Right forelimb (tissue), 1 donor: ENCODE data around the gene ADAM17.
"Not testable (repeated sequence)": the region's sequence is repeated elsewhere in the genome, so short reads cannot be mapped to it uniquely, and the experiment has no call there.

Source experiments
- DNase-seq: peaks from one replicate; pipeline ENCODE4 v3.0.0-alpha.2; 2018

The ADAM17 gene

DNA sequence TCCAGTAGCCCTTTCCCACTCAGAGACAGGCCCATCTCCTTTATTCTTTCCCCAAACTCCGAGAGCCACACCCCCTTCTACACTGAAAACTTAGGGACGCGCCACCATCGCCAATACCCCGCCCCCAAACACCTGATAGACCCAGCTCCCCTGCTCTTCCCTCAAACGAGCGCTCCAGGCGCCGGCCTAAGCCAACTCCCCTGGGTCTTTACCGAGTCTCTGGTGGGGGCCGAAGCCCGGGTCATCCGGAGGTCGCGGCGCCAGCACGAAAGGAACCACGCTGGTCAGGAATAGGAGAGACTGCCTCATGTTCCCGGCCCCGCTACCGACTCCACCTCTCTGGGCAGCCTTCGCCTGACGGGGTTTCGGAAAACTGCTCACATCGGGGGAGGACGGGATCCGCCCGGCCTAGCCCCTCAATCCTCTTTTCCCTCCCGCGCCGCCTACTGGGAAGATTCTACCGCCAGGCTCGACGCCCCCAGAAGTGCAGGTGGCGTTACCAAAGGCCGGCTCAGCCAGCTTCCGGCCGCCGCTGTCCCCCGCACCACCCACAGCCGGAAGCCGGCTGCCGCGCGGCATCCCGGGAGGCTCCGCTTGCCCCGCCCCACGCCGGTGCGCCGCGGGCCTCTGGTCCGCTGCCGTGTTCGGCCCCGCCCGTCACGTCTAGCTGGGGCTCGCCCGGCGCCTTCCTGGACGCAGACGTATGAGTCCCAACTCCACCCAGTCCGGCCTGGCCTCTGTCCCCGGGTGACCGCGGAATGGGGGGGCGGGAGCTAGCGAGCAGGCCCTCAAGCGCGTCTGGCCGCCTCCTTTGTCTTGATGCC, at the start of gene ADAM17:
Gene ADAM17 (minus strand): TSS at position 534 of the 824 bp plus-strand sequence. CDS start 225 bp downstream, at position 309.
- peak; percentile 97 for DNase-seq

DNA sequence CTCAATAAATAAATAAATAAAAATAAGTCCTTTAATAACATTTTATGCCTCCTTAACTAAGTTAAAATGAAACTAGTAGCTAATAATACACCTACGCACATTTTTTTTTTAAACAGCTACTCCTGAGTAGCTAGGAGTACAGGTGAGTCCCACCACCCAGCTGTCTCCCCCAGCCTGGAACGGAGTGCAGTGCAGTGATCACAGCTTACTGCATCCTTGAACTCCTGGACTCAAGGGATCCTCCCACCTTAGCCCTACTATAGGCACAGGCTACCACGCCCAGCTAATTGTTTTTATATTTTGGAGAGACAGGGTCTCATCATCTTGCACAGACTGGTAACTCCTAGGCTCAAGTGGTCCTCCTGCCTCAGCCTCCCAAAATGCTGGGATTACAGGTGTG, 46.8 kb upstream of the ADAM17 start:
- DNase-seq, result no peak

DNA sequence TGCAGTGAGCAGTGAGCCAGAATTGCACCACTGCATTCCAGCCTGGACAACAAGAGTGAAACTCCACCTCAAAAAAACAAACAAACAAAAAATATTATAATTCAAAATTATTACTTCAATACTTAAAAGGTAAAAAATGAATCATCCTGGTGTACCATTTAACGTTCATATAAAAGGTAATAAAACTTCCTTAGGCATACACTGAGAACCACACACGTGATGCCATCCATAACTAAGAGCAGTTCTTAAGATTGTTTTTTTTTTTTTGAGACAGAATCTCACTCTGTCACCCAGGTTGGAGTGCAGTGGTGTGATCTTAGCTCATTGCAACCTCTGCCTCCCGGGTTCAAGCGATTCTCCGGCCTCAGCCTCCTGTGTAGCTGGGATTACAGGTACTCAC, 45.8 kb upstream of the ADAM17 start:
- DNase-seq, result no peak

DNA sequence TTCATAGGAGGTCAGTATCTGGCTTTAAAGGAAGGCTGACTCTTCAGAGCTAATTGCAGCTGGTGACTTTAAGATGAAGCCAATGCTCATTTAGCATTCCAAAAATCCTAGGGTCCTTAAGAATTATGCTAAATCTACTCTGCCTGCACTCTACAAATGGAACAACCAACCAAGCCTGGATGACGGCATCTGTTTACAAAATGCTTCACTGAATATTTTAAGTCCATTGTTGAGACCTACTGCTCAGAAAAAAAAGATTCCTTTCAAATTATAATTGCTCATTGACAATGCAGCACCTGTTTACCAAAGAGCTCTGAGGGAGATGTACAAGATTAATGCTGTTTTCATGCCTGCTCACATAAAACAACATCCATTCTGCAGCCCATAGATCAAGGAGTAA, 43.8 kb upstream of the ADAM17 start:
- no peak for DNase-seq

DNA sequence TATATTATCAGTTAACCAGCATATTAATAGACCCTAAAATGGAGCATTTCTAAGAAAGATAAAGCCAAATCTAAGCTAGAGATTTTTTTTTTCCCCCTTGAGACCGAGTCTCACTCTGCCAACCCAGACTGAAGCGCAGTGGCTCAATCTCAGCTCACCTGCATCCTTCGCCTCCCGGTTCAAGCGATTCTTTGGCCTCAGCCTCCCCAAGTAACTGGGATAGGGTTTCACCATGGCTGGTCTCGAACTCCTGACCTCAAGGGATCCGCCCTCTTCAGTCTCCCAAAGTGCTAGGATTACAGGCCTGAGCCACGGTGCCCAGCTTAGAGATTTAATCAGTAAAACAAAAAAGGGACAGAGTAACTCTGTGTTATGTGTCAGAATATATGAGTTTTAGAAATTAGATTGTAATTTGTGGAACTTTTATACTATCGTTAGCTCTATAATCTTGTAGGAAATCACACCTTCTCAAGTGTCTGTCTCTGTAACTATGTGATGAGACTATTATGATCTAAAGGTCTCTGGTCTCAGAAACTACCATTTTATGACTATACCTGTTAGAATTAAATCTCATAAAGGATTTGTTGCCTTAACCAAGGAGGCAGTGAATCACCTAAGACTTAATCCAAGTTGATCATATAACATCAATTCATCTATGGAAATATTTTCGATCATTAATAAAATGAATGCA, 41.1 kb upstream of the ADAM17 start:
- no peak for DNase-seq

DNA sequence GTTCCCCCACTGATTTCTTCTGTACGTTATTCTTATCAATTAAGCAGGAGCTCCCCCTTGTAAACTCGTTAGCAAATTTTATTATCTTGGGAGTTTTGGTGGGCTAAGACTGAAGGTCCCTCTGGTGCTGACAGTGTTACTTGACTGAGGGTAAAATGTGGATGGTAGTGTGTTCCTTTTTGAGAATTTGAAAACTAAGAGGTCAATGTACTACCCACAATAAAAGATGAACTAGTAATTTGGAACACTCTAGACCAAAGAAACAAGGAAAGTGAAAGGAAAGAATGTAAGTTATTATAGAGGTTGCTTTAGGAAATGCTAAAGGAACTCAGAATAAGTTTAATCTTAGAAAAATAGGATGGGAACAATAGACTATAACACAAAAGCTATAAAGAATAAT, 40.1 kb upstream of the ADAM17 start:
- no peak for DNase-seq

DNA sequence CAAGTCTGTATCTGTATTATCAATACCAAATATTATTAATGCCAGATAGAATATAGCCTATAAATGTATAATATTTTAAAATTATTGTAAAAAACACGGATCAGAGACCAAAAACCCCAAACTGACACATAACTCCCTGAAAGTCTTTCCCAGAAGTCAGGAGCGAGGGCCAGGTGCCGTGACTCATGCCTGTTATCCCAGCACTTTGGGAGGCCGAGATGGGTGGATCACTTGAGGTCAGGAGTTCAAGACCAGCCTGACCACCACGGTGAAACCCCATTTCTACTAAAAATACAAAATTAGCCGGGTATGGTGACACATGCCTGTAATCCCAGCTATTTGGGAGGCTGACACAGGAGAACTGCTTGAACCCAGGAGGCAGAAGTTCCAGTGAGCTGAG, 39.6 kb upstream of the ADAM17 start:
- not testable (repeated sequence) for DNase-seq

DNA sequence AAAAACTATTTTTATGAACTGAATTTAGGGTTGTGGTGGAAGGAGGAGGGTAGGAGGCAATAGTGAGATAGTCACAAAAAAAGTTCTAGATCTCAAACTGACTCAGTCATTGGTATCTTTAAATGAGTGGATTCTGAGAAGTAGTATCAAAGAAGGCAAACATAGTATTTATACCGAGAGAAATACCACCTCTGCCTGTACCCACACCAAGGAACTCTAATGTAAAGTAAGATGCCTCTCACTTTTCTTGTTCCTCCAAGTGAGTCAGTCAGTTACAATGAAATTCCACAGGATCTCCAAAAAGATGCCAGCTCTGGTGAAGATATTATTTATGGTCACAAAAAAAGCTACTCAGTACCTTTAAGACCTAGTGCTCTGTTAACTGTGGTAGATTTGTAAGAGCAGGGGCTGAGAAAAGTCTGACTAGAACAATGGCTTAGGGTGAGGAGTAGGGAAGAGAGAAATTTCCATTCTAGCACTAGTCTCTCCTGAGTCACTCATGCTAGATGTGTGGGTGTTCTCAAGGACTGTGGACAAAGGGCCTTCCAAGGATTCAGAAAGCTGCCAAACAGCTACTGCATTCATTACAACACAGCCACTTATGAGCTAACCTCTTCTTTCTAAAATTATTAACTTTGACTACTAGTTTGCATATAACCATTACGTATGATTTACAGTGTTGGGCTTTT, 38.9 kb upstream of the ADAM17 start:
- DNase-seq, result no peak

DNA sequence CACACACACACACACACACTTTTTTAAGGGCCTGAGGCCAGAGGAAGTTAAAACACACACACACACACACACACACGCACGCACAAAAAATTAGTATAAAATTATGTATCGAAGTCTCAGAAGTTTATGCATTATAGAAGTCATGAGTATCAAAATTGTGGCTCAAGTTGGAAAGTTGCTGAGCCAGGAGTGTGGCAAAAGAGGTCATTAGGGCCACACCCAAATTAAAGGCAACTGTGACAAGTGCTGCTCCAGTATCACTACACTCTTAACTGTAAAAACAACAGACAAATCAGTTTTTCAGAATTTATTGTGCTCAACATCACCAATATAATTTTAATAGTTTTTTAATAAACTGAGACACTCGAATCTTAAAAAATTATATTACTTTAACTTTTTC, 38.3 kb upstream of the ADAM17 start:
- no peak for DNase-seq

DNA sequence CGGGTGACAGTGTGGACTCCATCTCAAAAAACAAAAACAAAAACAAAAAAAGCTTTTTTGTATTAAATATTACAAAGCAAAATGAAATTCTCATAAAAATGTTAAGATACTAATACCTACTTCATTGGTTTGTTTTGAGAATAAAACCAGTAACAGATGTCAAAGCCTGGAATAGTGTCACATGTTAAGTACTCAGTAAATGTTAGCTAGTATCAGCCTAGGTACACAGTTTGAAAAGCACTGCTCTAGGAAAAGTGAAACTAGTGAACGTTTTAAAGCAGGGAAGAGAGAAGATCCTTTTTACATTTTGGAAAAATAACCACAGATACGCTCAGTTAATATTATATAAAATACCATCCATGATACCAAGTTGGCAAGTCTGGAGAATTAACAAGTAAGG, 37.1 kb upstream of the ADAM17 start:
- DNase-seq, result no peak

DNA sequence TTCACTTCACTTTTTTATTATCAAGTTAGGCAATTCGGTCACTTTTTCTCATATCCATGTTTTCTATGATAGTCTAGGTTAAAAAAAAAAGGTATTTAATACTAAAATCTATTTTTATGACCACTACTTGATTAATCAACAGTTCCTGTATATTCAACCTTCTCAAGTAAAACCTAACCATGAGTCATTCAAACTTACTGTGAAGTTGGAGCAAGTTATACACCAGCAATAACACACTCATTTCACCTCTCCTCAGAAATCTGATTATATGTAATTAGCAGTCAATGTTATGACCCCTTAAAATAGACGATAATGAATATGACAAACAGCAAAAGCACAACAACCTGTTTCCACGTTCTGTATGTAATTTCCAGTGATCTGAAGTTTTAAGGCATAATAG, 35.0 kb upstream of the ADAM17 start:
- DNase-seq, result no peak

DNA sequence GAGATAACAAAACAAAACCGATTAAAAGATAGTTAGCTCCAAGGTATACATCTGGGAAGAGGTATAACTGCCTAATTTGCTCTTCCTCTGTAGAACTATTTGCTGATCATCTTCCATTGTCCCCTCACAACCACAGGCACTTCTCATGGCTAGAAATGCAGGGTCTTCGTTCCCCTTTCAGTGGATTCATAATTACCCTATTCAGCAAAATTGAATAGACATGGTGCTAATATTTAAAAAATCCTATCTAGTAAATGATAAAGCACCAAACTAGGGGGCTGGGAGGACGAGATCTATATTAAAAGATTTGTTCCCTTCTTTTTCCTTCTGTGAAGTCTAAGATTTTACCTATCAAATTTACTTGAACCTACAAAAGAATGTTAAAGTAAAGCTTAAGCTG, 30.8 kb upstream of the ADAM17 start:
- no peak for DNase-seq

DNA sequence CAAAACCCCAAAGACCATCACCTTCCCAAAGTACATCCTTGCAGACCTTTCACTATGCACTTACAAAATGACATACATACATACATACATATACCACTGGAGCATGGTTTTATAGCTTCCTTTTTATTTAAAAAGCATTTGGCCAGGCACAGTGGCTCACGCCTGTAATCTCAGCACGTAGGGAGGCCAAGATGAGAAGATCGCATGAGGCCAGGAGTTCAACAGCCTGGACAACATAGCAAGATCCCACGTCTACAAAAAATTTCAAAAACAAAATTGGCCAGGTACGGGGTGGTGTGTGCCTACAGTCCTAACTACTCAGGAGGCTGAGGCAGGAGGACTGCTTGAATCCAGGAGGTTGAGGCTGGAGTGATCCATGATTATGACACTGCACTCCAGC, 29.9 kb upstream of the ADAM17 start:
- no peak for DNase-seq

DNA sequence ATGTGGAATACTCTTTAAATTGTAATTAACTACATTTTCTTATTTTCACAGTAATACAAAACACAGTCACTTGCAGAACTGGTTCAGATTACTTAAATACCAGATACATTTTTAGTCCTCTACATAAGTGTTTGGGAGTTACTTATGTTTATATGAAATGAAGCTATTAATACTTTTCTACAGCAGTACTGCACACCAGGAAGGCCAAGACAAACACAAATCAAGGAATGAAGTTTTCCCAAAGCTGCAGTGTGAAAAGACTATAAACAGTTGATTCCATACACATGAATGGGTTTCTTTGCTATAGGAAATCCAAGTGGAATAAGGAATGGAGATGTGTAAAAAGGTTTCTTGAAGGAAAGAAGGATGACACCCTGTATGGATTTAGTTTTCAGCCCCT, 29.3 kb upstream of the ADAM17 start:
- not testable (repeated sequence) for DNase-seq

DNA sequence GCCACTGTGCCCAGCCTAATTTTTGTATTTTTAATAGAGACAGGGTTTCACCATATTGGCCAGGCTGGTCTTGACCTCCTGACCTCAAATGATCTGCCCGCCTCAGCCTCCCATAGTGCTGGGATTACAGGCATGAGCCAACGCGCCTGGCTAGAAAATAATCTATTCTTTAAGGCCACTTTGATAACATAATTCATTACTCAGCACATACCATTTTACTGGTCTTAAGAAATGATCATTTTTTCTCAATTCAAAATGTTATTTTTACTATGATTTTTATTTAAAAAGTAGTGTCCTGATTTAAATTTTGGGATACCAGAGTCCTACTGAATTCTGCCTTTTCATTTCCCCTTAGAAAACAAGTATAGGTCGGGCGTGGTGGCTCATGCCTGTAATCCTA, 27.0 kb upstream of the ADAM17 start:
- DNase-seq, result no peak

DNA sequence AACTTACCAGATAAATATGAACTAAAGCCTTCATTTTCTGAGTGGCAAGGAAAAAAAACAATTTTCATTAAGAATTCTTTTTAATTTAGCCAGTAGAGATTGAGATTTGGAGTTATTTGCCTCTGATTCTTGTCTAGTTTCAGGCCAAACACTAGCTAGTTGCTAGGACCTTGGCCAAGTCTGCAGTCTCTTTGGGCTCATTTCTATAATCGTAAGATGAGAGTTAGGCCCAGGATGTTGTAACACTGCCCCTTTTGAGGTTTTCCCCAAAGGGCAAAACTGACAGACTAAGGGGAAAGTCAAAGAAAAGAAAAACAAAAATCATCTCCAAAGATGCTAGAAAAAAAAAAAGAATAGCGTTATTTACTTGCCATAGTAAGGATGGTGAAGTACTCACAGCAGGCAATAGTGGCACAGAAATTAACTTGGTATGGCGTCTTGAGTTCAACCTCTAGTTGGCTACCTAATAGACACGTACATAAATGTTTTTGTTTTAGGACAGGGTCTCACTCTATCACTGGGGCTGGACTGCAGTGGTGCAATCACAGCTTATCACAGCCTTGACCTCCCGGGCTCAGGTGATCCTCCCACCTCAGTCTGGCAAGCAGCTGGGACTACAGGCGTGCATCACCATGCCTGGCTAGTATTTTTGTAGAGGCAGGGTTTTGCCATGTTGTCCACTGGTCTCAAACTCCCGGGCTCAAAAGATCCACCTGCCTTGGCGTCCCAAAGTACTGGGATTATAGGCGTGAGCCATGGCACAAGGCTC, 23.0 kb upstream of the ADAM17 start:
- DNase-seq, result no peak

DNA sequence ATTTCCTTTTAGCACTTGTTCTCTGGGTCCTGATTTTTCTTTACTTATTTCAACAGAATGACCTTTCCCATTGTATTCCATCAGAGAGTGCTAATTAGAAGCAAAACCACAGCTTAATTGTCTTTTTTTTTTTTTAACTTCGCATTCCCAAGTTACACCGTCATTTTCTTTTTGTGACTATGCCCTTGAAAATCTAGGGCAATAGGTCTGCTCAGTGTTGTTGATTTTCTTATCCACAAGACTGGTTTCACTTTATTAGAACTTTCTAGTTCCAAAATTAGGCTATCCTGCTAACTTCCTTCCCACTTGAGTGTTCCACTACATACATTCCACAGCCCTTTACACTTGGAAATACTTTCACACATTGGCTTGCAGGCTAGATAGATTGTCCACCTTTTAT, 18.7 kb upstream of the ADAM17 start:
- no peak for DNase-seq

DNA sequence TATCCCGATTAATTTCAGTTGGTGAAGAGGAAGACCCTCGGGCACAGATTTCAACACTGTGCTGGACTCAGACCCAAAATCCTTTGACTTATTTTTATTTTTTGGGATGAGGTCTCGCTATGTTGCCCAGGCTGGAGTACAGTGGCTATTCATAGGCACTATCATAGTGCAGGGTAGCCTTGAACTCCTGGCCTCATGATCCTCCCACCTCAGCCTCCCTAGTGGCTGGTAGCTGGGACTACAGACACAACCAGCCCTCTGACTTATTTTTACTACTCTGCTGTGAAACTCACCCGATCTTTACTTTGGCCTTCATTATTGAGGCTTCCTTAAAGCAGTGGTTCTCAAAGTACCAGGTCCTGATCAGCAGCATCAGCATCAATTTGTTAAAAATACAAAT, 18.2 kb upstream of the ADAM17 start:
- DNase-seq, result no peak

DNA sequence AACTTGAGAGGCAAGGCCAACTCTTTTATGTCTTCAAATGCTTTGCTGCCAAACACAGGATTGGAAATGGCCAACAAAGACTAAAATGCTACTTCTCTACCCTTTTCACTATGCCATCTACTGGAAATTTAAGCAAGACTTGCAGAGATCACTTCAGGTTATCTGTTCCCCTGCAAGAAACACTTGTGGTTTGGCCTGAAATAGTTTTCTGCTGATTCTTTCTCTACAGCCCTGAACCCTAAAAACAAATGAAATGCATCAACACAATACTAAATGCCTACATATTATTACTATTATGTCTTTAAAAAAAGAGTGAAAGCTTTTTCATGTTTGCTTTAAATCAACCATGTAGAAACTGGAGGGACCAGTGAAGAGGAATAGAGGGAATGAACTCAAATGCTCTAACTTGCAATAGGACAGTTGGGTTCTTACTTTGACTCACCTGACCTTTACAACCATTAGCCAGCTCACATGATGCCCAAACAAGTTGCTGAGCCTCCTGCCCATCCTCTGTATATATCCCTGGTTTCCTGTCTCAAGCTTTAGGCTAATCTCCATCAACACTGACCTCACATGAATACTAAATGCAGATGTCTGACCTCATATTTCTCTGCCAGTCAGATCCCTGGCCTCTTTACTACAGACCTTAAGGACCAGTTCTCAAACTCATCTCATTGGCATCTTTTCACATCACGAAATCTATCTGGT, 17.5 kb upstream of the ADAM17 start:
- no peak for DNase-seq

DNA sequence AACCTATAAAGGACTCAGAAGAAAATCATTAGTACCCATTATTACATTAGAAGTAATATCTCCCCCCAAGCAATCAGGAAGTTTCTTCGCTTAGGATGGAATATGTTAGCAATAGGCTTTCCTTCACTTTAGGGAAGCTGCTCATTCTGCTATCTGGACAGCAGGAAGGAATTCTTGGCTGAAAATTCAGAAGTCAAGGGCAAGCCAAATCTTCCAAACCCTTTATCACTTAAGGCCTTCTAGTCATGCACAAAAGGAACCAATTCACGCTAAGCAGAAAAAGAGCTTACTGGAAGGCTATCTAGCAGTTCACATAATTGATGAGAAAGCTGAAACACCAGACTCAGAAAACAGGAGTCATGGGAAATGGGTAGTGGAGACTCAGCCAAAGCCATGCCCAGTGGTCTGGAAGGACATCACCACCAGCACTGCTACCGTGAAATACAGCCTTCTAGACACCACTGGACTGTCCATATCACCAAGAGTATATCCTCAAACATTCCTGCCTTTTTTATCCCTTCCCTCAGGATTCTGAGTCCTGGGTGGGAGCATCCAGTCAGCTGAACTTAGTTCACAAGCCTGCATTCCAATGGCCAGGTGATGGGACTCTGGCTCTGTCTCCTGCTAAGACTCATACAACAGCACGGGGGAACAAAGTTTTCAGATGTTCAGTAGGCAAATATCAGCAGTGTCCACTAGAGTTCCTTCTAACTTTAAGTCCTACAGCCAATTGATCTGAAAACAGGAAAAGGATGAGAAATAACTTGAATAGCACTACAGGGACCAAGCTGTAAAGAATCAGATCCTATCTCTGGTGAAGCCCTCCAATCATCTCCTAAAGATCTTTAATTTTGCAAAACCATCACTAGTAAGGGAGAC, 14.8 kb upstream of the ADAM17 start:
- DNase-seq, result no peak

DNA sequence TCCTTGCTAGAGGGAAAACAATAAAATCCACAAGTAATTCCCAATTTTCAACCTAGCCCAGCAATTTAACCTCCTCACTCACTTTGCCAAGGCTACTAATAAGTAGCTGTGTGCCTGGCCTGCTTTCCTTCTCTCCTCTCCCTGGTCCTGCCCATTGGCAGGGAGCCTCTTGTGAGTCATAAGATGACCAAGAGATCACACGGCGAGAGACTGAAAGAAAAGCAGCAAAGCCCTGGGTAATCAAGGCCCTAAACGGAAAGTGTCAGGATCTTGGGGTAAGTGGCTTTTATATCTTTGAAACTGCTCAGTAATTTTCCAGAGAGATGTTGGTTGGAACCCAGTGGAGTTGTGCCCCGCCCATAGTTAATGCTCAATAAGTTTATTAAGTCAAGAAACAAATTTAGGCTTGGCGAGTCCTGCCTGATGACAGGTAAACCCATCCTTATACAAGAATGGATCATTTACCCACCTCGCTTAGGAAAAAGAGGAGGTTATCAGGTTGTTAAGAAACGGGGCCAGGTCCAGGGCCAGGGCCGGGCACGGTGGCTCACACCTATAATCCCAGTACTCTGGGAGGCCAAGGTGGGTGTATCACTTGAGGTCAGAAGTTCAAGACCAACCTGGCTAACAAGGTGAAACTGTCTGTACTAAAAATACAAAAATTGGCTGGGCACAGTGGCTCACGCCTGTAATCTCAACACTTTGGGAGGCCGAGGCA, 10.0 kb upstream of the ADAM17 start:
- peak; percentile 60 for DNase-seq
